HepG2 (cell line): ENCODE measurements around the gene MMS19. TPM values are rescaled to one million over a fixed set of nuclear protein-coding genes. Genes with fewer than 3 reads are reported as not detected.

Experiments used
- ATAC-seq: fragments of 200-7000 bp; cut with Tn5 transposase; 3 replicates; pipeline ENCODE4 v1.9.1; 2020; ENCODE audit warnings: mild to moderate bottlenecking, moderate library complexity
- BruUV-seq: library from RNA; stranded (reverse); fragments of 400-500 nt; replicated peaks from 2 replicates; lab custom pipeline; 2021; lab: Mats Ljungman, UMichigan
- CTCF ChIA-PET: fragments of 300-600 bp; formaldehyde crosslinking; extraction: SDS; loops from one replicate; lab custom pipeline; 2021; ENCODE audit warnings: low total read pairs, inconsistent platforms, low intra/inter-chr PET ratio; lab: Yijun Ruan, JAX
- POLR2A ChIA-PET: fragments of 350-600 bp; sonication (Branson Sonifier 250); formaldehyde crosslinking; loops from one replicate; lab custom pipeline; 2020; ENCODE audit warnings: antibody characterized with exemption, inconsistent platforms; lab: Yijun Ruan, JAX
- DNase-seq: peaks from one replicate; pipeline ENCODE4 v3.0.0-alpha.2; 2015; ENCODE audit warnings: low spot score
- FAIRE-seq: peaks from 3 replicates; lab custom pipeline; 2011; peaks lifted over from hg19 to GRCh38; lab: Jason Lieb, UNC
- H2AFZ ChIP-seq: one replicate; pipeline ENCODE4 v1.6.1; 2011; ENCODE audit warnings: low read length, inconsistent platforms
- H3K27ac ChIP-seq: fragments of 300-600 bp; 3 replicates; pipeline ENCODE4 v1.8.0; 2011; ENCODE audit warnings: mixed run types, mild to moderate bottlenecking, mixed read lengths, low read length, inconsistent platforms; ENCODE audit not compliant: insufficient read depth; ENCODE audit errors: extremely low read length
- H3K27me3 ChIP-seq, 2 experiments: fragments of 200-600 bp in 1 of 2; 2 replicates in 1 of 2; 3 replicates in 1 of 2; pipeline versions ENCODE4 v1.6.0 to v1.8.0; 2011; ENCODE audit warnings: low read length in 2 of 2, mild to moderate bottlenecking in 2 of 2, moderate library complexity in 2 of 2, inconsistent platforms in 1 of 2; ENCODE audit not compliant: insufficient read depth in 2 of 2, control insufficient read depth in 1 of 2
- H3K36me3 ChIP-seq, 2 experiments: fragments of 200-600 bp in 1 of 2; replicated peaks in 1 of 2; 2 replicates in 1 of 2; 3 replicates in 1 of 2; pipeline versions ENCODE4 v1.5.1 to v1.8.0; 2011; ENCODE audit warnings: low read length in 2 of 2, inconsistent platforms in 1 of 2; ENCODE audit not compliant: insufficient read depth in 2 of 2, control insufficient read depth in 1 of 2
- H3K4me1 ChIP-seq: 2 replicates; pipeline ENCODE4 v1.5.1; 2012; ENCODE audit warnings: low read length, inconsistent platforms; ENCODE audit not compliant: insufficient read depth
- H3K4me2 ChIP-seq: 2 replicates; pipeline ENCODE4 v1.6.0; 2011; ENCODE audit warnings: low read depth, low read length, inconsistent platforms
- H3K4me3 ChIP-seq, 3 experiments: fragments of 200-600 bp in 1 of 3; sonication (generic), shearing (Covaris generic) in 1 of 3; replicated peaks in 1 of 3; 2 replicates each; pipeline ENCODE4 v1.5.1; 2011 to 2016; ENCODE audit warnings: low read length in 3 of 3, inconsistent platforms in 2 of 3, low read depth in 2 of 3, mild to moderate bottlenecking in 2 of 3, control low read depth in 1 of 3, mixed read lengths in 1 of 3; ENCODE audit not compliant: insufficient read depth in 1 of 3
- H3K79me2 ChIP-seq: one replicate; pipeline ENCODE4 v1.6.1; 2011; ENCODE audit warnings: low read length, inconsistent platforms; ENCODE audit not compliant: insufficient read depth
- H3K9ac ChIP-seq: 2 replicates; pipeline ENCODE4 v1.6.0; 2011; ENCODE audit warnings: mild to moderate bottlenecking, low read depth, low read length, inconsistent platforms; ENCODE audit not compliant: insufficient read depth
- H3K9me3 ChIP-seq: 2 replicates; pipeline ENCODE4 v1.5.1; 2012; ENCODE audit warnings: mild to moderate bottlenecking, low read length
- H4K20me1 ChIP-seq: 2 replicates; pipeline ENCODE4 v1.6.0; 2011; ENCODE audit warnings: inconsistent platforms, mild to moderate bottlenecking, low read length, moderate library complexity; ENCODE audit not compliant: insufficient read depth
- FOXJ3 ChIP-seq: sonication (generic); formaldehyde crosslinking; IDR thresholded peaks from 2 replicates; pipeline ENCODE4 v1.4.0; 2020; ENCODE audit warnings: missing genetic modification reagents, mild to moderate bottlenecking, borderline replicate concordance
- FOXP1 ChIP-seq, 2 experiments: fragments of 450-650 bp in 1 of 2; IDR thresholded peaks; 2 replicates each; pipeline ENCODE4 v1.6.1; 2017 to 2018; ENCODE audit warnings: antibody characterized with exemption in 1 of 2
- GFI1 ChIP-seq: sonication (generic); formaldehyde crosslinking; IDR thresholded peaks from 2 replicates; pipeline ENCODE4 v1.5.0; 2020; ENCODE audit warnings: missing genetic modification reagents, mild to moderate bottlenecking, borderline replicate concordance
- HOXA7 ChIP-seq: sonication (generic); formaldehyde crosslinking; IDR thresholded peaks from 2 replicates; pipeline ENCODE4 v1.8.1; 2022; ENCODE audit warnings: mild to moderate bottlenecking, missing genetic modification reagents, moderate library complexity
- KMT2A ChIP-seq: sonication (generic); formaldehyde crosslinking; IDR thresholded peaks from 2 replicates; pipeline ENCODE4 v1.4.0; 2020; ENCODE audit warnings: missing genetic modification reagents
- NFYB ChIP-seq: sonication (generic); formaldehyde crosslinking; IDR thresholded peaks from 2 replicates; pipeline ENCODE4 v1.4.0; 2020; ENCODE audit warnings: missing genetic modification reagents
- NR2F2 ChIP-seq: IDR thresholded peaks from 2 replicates; pipeline ENCODE4 v1.6.1; 2012; ENCODE audit warnings: low read depth, inconsistent platforms, borderline replicate concordance
- RARA ChIP-seq: IDR thresholded peaks from 2 replicates; pipeline ENCODE4 v1.6.1; 2016; ENCODE audit warnings: missing genetic modification reagents, missing compliant biosample characterization
- SALL1 ChIP-seq: sonication (generic); formaldehyde crosslinking; IDR thresholded peaks from 2 replicates; pipeline ENCODE4 v1.8.0; 2022; ENCODE audit warnings: mild to moderate bottlenecking, missing genetic modification reagents
- SALL2 ChIP-seq: sonication (generic); formaldehyde crosslinking; IDR thresholded peaks from 2 replicates; pipeline ENCODE4 v1.8.1; 2023; ENCODE audit warnings: mild to moderate bottlenecking, missing genetic modification reagents, inconsistent platforms
- SOX13 ChIP-seq, 3 experiments: fragments of 450-650 bp in 1 of 3; sonication (generic) in 1 of 3; formaldehyde crosslinking in 1 of 3; IDR thresholded peaks in 2 of 3; conservative IDR thresholded peaks in 1 of 3; 2 replicates each; pipeline versions ENCODE4 v1.5.0 to v1.6.1; 2016 to 2020; ENCODE audit warnings: antibody characterized with exemption in 1 of 3, mild to moderate bottlenecking in 1 of 3, missing compliant biosample characterization in 1 of 3, missing genetic modification reagents in 1 of 3, moderate library complexity in 1 of 3
- TP53 ChIP-seq: sonication (generic); formaldehyde crosslinking; conservative IDR thresholded peaks from 2 replicates; pipeline ENCODE4 v1.4.0; 2020; ENCODE audit warnings: missing genetic modification reagents
- XBP1 ChIP-seq: sonication (generic); formaldehyde crosslinking; IDR thresholded peaks from 2 replicates; pipeline ENCODE4 v1.5.0; 2020; ENCODE audit warnings: missing genetic modification reagents
- ZBTB21 ChIP-seq: sonication (generic); formaldehyde crosslinking; IDR thresholded peaks from 2 replicates; pipeline ENCODE4 v1.4.0; 2020; ENCODE audit warnings: missing genetic modification reagents
- ZMYM3 ChIP-seq: sonication (generic); formaldehyde crosslinking; IDR thresholded peaks from 2 replicates; pipeline ENCODE4 v1.5.1; 2020; ENCODE audit warnings: mild to moderate bottlenecking, missing genetic modification reagents
- ZNF331 ChIP-seq: sonication (generic); formaldehyde crosslinking; IDR thresholded peaks from 2 replicates; pipeline ENCODE4 v1.4.0; 2020; ENCODE audit warnings: missing genetic modification reagents
- ZNF33A ChIP-seq: sonication (generic); formaldehyde crosslinking; IDR thresholded peaks from 2 replicates; pipeline ENCODE4 v1.5.1; 2020; ENCODE audit warnings: missing genetic modification reagents, mild to moderate bottlenecking, moderate library complexity, borderline replicate concordance
- ZNF343 ChIP-seq: sonication (generic); formaldehyde crosslinking; IDR thresholded peaks from 2 replicates; pipeline ENCODE4 v1.4.0; 2020; ENCODE audit warnings: mild to moderate bottlenecking, missing genetic modification reagents
- ZNF501 ChIP-seq: sonication (generic); formaldehyde crosslinking; IDR thresholded peaks from 2 replicates; pipeline ENCODE4 v1.5.1; 2020; ENCODE audit warnings: mild to moderate bottlenecking, moderate library complexity, missing genetic modification reagents
- ZNF563 ChIP-seq: sonication (generic); formaldehyde crosslinking; IDR thresholded peaks from 2 replicates; pipeline ENCODE4 v1.8.0; 2022; ENCODE audit warnings: mild to moderate bottlenecking, moderate library complexity, missing genetic modification reagents
- WGBS: methylation state at CpG from one replicate; pipeline ENCODE4 v1.1.6; 2017; ENCODE audit warnings: low lambda C conversion rate; 5-methylcytosine and 5-hydroxymethylcytosine counted together
- in situ Hi-C: cut with HindIII; loops from 2 replicates; pipeline ENCODE4 v1.10.0; 2017; ENCODE audit warnings: low pct_unique_long_range_greater_than_20kb; ENCODE audit not compliant: extremely low pct_ligation_motif_present
- intact Hi-C: fragments of 100-400 bp; cut with micrococcal nuclease; formaldehyde crosslinking; loops from one replicate; pipeline ENCODE4 v1.10.0; 2022; ENCODE audit not compliant: unreplicated experiment
- polyA plus RNA-seq, 8 experiments: library from polyadenylated mRNA; depleted of rRNA in 3 of 8; stranded (reverse) in 7 of 8; unstranded in 1 of 8; fragments of >200 nt; fragmentation: Illumina TruSeq in 4 of 8; extraction: Trizol in 4 of 8; gene quantifications; 2 replicates each; pipeline versions ENCODE4 v1.2.1 to v1.2.3, GENCODE V29; 2011 to 2016; ENCODE audit warnings: low read depth in 4 of 8, missing spikeins in 1 of 8, mixed read lengths in 1 of 8; ENCODE audit not compliant: insufficient read depth in 1 of 8
- total RNA-seq, 5 experiments: library from RNA; depleted of rRNA; stranded (reverse); fragments of >200 nt; fragmentation: Illumina TruSeq; extraction: Trizol; gene quantifications; 2 replicates each; pipeline ENCODE4 v1.2.3, GENCODE V29; 2016; ENCODE audit warnings: low read depth in 1 of 5
- TF ChIP-seq, protein P1 (sequence below): IDR thresholded peaks from 2 replicates; pipeline ENCODE4 v1.6.1; 2016; ENCODE audit warnings: missing genetic modification reagents, missing compliant biosample characterization
- TF ChIP-seq, protein P2 (sequence below): sonication (generic); formaldehyde crosslinking; IDR thresholded peaks from 2 replicates; pipeline ENCODE4 v1.8.1; 2023; ENCODE audit warnings: mild to moderate bottlenecking, moderate library complexity, missing genetic modification reagents

The MMS19 gene
- total and polyA plus RNA-seq, 2 of the 13 experiments (the other 11 are each of a cell fraction or from before 2014, with no cell fraction given), result 76.4 to 107 TPM

DNA sequence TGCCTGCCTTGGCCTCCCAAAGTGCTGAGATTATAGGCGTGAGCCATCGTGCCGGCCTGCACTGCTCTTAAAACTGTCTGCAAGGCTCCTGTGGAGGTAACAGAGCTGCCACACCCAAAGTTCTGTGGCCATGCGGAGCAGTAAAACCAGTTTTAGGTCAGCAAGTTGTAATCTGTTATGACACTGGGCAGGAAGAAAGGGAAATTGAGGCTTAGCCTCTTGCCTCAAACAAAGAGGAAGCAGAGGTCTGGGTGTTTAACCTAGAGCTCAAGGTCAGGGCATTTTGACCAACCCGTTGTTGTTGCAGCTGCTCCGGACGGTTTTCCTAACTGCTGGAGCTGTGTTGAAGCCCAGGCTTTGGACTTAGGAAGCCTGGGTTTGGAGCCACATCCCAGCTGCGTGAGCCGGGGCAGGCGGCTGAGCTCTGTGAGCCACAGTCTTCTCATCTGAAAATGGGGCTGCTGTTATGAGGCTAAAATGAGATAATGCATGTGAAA, 89.7 kb downstream of the MMS19 start:
- DNase-seq (peak; percentile 73), FAIRE-seq (peak; percentile 15), ATAC-seq (peak; percentile 51)
- H3K27ac ChIP-seq, result peak overlapping the region; percentile 77
- H3K9ac ChIP-seq, result no peak overlapping the region
- H3K9me3 ChIP-seq, result no peaks in the 10 kb centered on the region
- H4K20me1 ChIP-seq, result no peaks in the 10 kb centered on the region
- ChIA-PET CTCF (interaction anchor here (2.3 kb wide), 1 partner anchor 37 kb away, joined by 12 read pairs; the partner anchor contains the start of genes EXOSC1 and ZDHHC16), POLR2A (interaction anchor here (0.8 to 1.0 kb wide), 3 partner anchors 18 to 26 kb away, joined by 4 read pairs; no protein-coding TSS in a partner anchor)
- BruUV-seq, result no TSS peak
- no peaks in the 10 kb centered on the region for H3K79me2 ChIP-seq
- H3K4me2 ChIP-seq, result peak overlapping the region; percentile 83
- in situ Hi-C loops, result no loop called here
- H3K4me1 ChIP-seq, result peaks cover 59% of the 10 kb centered on the region
- 10% methylated on average over 8 of the region's 10 CpGs for WGBS
- H3K36me3 ChIP-seq, result no peaks in the 10 kb centered on the region
- intact Hi-C loops, result no loop called here
- peak overlapping the region; percentile 43 for H2AFZ ChIP-seq
- H3K27me3 ChIP-seq, result no peaks in the 10 kb centered on the region
- H3K4me3 ChIP-seq, result peak overlapping the region in 1 of 3 experiments; percentile 63; a peak in 2 of 6 replicates
- TF ChIP-seq, protein P1, sequence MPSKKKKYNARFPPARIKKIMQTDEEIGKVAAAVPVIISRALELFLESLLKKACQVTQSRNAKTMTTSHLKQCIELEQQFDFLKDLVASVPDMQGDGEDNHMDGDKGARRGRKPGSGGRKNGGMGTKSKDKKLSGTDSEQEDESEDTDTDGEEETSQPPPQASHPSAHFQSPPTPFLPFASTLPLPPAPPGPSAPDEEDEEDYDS, result 0 out of 2 replicates have a peak, but pooled peaks have one; percentile 39
- TF ChIP-seq ZMYM3 (CRISPR knock-in tag), result peak; percentile 94
- TF ChIP-seq ZBTB21 (CRISPR knock-in tag), result no peak
- TF ChIP-seq TP53 (CRISPR knock-in tag), result no peak
- TF ChIP-seq NR2F2, result 0 out of 2 replicates have a peak, but pooled peaks have one; percentile 36
- peak; percentile 62; the same call in 1 of the 2 replicates for TF ChIP-seq ZNF501 (CRISPR knock-in tag)
- no peak for TF ChIP-seq NFYB (CRISPR knock-in tag)
- 0 out of 2 replicates have a peak, but pooled peaks have one; percentile 27 for TF ChIP-seq SOX13 (IDR thresholded peaks at IDR 0.05)
- peak in 1 of 2 experiments; percentile 70; a peak in 2 of 4 replicates for TF ChIP-seq SOX13 (CRISPR knock-in tag; conservative IDR thresholded peaks at IDR 0.05 in 1 of 2, IDR thresholded peaks at IDR 0.05 in 1 of 2)
- peak; percentile 59; the same call in 1 of the 2 replicates for TF ChIP-seq GFI1 (CRISPR knock-in tag)
- peak; percentile 65; the same call in 1 of the 2 replicates for TF ChIP-seq FOXJ3 (CRISPR knock-in tag)
- TF ChIP-seq ZNF331 (CRISPR knock-in tag), result peak; percentile 32; the same call in 1 of the 2 replicates
- TF ChIP-seq ZNF563, result 0 out of 2 replicates have a peak, but pooled peaks have one; percentile 44
- TF ChIP-seq, protein P2, sequence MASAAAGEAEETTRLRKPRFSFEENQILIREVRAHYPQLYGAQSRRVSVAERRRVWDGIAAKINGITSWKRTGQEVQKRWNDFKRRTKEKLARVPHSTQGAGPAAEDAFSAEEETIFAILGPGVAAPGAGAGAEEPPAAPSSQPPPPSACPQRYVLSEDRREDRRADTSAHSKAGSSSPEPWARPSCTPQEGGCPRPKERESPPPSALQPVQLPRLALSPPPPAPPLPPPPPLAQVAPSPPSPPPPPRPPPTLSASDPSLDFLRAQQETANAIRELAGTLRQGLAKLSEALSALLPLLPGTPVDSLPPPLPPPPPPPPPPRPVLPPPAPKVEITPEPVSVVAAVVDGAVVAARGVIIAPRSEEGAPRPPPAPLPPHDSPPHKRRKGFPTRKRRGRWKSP (CRISPR knock-in tag), result peak; percentile 31; the same call in 1 of the 2 replicates
- TF ChIP-seq ZNF33A (CRISPR knock-in tag), result no peak
- TF ChIP-seq SALL2, result no peak
- no peak for TF ChIP-seq FOXP1 (IDR thresholded peaks at IDR 0.05)
- peak; percentile 9; the same call in 1 of the 2 replicates for TF ChIP-seq FOXP1 (CRISPR knock-in tag; IDR thresholded peaks at IDR 0.05)
- TF ChIP-seq KMT2A (CRISPR knock-in tag), result no peak
- peak; percentile 52 for TF ChIP-seq SALL1 (CRISPR knock-in tag)
- no peak for TF ChIP-seq HOXA7
- TF ChIP-seq RARA, result peak; percentile 68
- peak; percentile 97 for TF ChIP-seq ZNF343 (CRISPR knock-in tag)
- TF ChIP-seq XBP1 (CRISPR knock-in tag), result no peak
